A172 (cell line): ENCODE measurements around the gene MED25. TPM values are rescaled to one million over a fixed set of nuclear protein-coding genes. Genes with fewer than 3 reads are reported as not detected.

Experiments
- DNase-seq: peaks from one replicate; pipeline ENCODE4 v3.0.0-alpha.2; 2015; ENCODE audit warnings: low spot score
- total RNA-seq: library from RNA; depleted of rRNA; stranded (reverse); fragments of >200 nt; shearing (Covaris generic); gene quantifications from 2 replicates; pipeline ENCODE4 v1.2.3, GENCODE V29; 2014

Gene MED25
- total RNA-seq, 1 experiment from 2014 or later = 28.6 TPM

DNA sequence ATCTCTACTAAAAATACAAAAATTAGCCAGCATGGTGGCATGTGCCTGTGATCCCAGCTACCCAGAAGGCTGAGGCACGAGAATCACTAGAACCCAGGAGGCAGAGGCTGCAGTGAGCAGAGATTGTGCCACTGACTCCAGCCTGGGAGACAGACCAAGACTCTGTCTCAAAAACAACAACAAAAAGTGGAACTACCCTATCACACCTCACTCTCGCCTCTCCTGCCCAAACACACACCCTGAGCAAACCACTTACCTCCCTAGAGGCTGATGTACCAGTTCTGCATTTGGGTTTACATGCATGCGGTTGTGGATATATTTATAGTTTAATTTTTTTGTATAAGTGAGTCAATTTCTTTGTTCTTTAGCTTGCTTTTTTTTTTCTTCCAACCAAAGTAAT lies 25.2 kb downstream of the MED25 start:
- no peak for DNase-seq

DNA sequence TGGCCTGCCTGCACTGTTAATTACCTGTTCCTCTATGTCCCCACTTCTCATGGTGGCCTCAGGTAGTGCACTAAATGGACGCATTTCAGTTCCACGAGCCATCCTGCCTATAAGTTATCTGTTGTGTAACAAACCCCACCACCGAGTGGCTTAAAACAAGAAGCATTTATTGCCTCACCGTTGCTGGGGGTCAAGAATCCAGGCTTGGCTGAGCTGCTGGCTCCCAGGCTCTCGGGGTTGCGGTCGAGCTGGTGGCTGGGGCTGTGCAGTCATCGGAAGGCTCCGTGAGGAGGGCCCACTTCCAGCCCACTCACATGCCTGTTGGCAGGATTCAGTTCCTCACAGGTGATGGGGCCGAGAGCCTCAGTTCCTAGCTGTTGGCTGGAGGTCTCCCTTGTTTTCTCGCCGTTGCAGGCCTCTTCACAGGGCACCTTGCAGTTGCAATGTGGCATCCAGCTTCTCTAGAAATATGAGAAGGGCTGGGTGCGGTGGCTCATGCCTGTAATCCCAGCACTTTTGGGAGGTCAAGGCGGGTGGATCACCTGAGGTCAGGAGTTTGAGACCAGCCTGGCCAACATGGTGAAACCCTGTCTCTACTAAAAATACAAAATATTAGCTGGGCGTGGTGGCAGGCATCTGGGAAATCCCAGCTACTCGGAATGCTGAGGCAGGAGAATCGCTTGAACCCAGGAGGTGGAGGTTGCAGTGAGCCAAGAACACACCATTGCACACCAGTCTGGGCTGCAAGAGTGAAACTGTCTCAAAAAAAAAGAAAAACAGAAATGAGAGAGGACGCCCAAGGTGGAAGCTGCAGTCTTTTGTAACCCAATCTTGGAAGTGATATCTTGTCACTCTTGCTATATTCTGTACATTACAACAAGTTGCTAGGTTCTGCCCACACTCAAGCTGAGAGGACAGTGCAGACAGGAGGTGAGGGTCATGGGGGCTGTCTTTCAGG lies 26.3 kb downstream of the MED25 start:
- DNase-seq = no peak

DNA sequence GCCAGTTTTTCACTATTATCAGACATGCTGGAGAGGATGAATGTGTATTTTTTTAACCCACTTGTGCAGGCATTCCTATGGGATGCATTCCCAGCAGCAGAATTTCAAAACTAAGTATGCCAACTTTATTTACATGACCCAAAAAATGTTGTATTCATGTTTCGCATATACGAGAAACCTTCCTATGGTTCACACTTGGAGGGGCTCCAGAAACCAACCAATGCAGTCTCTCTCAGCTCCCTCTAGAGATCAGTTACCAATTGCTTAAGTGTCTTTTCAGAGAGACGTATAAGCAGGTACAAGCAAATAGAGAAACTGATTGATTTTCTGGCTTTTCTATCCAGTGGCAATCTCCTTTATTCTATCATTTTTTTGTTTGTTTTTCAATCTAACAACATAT lies 27.3 kb downstream of the MED25 start:
- DNase-seq = no peak

DNA sequence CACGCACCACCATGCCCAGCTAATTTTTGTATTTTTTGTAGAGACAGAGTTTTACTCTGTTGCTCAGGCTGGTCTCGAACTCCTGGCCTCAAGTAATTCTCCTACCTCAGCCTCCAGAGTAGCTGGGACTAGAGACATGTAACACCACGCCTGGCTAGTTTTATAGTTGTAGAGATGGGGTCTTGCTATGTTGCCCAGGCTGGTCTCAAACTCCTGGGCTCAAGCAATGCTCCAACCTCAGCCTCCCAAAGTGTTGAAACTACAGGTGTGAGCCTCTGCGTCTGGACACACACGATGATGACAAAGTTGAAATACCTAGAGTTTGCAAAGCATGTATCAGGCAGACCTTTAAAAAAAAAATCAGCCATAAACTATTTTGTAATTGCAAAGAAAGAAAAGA lies 28.3 kb downstream of the MED25 start:
- no peak for DNase-seq

DNA sequence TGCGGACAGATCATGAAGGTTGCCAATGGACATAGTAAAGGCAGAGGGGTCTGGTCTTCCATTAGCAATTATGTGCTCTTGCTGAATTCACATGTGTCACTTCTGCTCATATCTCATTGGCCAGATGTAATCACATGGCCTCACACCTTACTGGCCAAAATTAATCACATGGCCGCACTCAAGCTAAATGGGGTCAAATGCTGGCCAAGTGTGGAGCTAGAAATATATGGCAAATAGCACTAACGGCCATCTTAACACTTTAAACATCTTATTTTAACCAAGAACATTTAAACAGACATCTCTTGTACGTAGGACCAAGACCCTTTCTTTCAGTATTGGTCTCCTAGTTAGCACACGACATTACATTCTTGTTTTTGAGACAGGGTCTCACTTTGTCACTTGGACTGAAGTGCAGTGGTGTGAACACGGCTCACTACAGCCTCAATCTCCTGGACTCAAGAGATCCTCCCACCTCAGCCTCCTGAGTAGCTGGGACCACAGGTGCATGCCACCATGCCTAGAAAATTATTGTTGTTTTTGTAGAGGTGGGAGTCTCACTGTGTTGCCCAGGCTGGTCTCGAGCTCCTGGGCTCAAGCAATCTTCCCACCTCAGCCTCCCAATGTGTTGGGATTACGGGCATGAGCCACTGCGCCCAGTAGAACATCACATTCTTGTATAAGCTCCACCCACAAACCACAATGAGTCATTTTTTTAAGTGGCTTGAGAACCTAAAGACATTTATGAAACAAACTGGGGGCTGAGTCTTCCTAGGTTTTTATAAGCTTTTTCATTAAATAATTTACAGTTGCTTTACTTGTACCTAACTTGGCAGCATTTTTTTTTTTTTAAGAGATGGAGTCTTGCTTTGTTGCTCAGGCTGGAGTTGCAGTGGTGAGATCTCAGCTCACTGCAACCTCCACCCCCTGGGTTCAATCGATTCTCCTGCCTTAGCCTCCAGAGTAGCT lies 29.9 kb downstream of the MED25 start:
- DNase-seq = peak; percentile 94

DNA sequence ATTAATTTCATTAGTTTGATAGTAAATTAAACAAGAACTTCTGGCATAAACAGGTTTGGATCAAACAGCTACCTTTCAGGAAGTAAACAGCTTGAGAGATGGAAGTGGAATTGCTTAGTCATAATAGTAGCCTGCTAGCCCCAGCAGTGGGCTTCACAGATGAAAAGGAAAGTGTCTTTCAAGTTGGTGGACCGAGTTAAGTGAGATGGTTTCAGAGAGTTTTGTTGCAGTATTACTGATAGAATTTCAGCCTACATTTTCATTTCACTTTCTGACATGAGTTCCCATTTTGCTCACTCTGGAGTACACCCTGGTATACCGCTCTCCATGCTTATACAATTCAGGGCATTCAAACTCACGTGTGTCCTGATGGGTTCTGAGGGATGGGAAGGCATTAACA lies 30.8 kb downstream of the MED25 start:
- DNase-seq = no peak

DNA sequence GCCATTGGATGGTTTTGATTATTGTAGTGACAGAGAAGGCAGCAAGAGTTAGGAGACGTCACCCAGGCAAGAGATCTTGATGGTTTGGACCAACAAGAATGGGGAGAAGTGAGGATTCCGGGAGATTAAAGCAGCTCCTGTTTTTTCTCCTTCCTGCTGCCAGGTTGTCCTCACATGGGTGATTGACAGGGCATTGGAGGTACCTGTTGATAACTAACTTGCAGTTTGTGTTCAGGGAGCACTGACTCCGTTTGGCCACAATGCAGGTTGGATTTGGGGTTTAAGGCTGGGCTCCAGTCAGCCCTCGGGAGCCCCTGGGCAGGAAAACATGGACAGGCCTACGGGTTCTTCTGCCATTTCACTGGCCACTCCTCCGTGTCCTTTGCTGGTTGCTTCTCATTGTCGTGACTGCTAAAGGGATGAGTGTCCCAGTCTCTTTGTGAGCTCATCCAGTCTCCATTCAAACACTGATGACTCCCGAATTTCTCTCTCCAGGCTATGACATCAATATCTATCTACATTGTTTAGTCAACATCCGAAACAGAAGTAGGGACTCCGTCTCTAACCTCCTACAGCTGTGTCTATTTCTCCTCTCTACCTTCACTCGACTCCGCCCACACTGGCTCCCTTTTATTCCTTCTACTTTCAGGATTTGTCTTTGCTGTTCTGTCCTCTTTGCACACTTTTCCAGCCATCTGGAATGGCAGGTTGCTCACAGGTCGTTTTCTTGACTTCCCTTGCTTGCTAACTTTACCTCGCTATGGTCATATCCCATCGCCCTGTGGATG lies 31.5 kb downstream of the MED25 start:
- no peak for DNase-seq

DNA sequence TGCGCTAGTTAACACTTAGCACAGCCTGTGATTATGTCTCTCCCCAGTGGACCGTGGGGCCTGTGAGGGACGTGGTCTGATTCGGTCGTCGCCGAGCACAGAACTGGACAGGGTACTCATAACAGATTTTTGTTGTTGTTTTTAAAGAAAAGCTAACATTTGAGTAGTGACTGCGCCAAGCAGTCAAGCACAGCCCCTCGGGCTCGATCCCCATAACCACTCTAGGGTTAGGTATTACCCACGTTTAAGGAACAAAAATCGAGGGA lies 32.1 kb downstream of the MED25 start:
- DNase-seq = no peak

DNA sequence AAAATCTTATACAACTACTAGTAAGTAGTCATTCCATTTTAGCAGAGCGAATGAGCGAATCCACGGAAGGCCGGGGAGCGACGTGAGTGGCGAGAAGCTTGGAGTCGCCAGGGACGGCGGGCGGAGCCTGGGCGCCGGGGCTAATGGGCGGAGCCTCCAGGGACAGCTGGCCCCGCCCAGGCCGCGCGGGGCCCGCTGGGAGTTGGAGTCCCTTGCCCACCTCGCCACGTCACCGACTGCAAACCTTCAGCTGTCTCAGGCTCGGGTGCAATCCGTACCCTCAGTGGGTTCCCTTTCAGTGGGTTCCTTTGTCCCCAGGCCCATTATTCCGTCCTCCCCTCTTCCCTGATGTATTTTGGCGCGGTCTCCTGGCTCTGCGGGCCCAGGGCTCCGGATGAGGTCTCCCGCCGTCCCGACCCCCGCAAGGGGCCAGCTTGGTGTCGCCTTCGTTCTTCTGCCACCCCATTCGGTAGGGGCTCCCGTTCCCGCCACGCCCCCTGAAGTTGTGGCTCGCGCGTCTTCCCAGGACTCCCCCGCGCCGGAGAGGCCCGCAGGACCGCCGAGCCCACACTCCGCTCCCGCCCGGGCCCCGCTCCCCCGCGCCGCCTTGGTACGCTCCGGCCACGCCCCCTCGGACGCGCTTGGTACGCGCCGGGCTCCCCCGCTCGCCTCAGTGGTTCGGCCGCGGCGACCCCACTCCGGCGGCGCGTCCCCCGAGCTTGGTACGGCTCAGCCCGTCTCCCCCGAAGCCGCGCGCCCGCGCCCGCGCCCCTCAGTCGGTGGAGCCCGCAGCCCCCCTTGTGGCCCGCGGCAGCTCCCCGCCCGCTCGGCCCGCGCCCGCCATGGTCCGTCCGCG lies 32.6 kb downstream of the MED25 start, which contains the start of gene PTOV1:
Gene PTOV1, plus strand, starts transcription at position 673 of the 856 bp plus-strand sequence.
- DNase-seq = peak; percentile 86

DNA sequence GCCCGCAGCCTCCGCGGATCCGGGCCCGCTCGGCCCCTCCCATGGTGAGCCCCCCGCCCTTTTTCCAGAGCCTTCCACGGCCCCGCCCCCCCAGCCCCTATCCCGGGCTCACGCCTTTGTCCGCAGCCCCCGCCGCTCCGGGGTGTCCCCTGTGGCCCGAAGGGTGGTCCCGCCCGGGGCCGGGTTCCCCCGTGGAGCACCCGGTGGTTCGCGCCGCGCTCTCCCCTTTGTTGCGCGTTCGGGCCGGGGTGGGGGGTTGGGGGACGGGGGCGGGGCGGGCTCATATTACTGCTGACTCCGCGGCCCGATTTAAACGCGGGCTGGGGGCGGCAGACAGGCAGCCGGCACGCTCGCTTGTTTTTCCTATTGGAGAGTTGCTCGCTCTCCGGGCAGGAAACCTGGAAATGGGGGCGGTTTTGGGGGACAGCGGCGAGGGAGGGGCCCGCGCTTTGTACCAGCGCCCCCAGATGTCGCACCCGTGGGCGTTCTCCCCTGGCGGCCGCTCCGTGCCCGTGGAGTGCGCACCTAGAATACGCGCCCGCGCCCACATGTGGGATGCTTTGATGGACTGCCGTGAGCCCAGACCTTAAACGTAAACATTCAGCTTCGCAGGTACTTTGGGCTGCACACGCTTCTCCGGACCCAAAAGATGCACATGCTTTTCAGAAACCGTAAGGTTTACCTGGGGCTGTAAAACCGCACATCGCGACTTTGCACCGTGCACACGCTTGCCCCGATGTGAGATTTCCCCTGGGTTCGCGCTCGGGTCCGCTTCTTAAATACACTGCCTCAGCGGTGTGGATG lies 33.6 kb downstream of the MED25 start:
- DNase-seq = no peak

DNA sequence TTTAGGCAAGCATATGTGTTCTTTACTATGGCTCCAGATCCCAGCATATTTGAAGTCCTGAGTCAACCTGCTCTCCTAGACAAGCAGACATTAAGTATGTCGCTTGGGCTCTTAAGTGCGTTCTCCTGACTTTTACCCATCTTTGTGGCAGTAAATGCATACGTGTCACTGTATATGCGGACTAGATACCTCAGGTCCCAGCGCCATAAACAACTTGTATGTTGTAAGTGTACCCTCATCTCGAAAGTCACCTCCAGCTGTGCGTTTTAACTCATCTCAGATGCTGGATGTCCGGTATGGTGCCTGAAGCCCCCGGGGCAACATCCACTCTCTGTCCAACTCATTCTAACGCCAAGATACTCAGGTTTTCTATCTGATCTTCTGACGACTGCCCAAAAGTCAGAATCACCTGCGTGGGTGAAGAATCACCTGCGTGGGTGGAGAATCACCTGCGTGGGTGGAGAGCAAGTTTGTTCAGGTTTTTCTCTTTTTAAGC lies 34.6 kb downstream of the MED25 start:
- no peak for DNase-seq

DNA sequence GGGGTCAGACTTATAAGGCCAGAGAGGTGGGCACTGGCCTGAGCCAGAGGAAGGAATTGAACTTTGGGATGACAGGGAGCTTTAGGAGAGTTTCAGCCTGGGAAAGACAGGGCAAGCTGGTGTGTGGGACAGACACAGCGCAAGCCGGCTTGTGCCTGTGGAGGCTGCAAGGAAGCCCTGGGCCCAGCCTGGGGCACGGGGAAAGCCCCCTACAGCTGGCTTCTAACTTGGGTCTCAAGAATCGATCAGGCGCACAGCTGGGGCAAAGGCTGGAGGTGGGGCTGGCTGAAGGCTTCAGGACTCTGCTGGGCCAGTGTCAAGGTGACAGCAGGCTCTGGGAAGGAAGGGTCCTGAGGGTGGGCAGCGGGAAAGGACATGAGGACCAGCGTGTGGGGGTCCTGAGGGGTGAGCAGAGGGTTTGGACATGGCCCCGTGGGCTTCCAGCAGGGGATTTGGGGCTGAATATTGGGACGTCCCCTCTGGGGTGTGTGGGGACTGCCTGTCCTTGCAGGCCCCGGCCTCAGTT lies 35.8 kb downstream of the MED25 start:
- no peak for DNase-seq

DNA sequence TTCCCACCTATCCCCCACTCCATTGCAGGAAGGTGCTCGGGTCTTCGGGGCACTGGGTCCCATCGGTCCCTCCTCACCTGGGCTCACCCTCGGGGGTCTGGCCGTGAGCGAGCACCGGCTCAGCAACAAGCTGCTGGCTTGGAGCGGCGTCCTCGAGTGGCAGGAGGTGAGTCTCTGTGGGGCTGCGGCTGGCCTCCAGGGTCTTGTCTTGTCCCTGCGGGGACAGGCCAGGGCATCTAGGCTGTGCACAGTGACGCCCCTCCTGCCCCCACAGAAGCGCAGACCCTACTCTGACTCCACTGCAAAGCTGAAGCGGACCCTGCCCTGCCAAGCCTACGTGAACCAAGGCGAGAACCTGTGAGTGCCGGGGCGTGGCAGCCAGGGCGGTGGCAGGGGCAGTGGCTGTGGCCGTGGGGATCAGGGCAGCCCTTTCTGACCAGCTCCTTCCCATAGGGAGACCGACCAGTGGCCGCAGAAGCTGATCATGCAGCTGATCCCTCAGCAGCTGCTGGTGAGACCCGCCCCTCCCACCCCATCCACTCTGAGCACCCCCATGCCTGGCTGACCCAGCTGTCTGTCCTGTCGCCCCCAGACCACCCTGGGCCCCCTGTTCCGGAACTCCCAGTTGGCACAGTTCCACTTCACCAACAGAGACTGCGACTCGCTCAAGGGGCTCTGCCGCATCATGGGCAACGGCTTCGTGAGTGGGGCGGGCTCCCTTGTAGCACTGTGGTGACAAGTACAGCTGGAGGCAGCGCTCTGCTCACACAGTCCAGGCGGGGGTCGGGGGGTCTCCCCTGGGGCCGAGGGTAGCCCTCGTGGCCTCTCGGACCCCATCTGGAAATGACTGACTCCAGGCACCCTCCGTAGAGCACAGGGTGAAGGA lies 36.5 kb downstream of the MED25 start:
- no peak for DNase-seq

DNA sequence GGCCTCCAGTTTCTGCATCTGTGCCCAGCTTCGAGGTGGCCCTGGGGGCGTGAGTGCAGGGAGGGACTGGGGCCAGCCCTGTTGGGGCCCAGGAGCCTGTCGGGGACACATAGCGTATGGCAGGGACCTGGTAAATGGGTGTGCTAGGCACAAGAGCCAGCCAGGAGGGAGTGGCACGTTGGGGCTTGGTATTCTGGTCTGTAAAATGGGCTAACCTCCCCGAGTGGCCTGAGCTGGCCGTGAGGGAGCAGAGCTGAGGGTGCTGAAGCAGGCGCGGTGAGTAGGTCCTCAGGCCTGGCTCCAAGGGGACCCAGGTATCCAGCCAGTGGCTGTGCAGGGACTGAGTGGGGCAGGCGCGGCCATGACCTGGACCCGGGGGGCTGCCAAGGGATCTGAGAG lies 37.2 kb downstream of the MED25 start:
- DNase-seq = no peak

DNA sequence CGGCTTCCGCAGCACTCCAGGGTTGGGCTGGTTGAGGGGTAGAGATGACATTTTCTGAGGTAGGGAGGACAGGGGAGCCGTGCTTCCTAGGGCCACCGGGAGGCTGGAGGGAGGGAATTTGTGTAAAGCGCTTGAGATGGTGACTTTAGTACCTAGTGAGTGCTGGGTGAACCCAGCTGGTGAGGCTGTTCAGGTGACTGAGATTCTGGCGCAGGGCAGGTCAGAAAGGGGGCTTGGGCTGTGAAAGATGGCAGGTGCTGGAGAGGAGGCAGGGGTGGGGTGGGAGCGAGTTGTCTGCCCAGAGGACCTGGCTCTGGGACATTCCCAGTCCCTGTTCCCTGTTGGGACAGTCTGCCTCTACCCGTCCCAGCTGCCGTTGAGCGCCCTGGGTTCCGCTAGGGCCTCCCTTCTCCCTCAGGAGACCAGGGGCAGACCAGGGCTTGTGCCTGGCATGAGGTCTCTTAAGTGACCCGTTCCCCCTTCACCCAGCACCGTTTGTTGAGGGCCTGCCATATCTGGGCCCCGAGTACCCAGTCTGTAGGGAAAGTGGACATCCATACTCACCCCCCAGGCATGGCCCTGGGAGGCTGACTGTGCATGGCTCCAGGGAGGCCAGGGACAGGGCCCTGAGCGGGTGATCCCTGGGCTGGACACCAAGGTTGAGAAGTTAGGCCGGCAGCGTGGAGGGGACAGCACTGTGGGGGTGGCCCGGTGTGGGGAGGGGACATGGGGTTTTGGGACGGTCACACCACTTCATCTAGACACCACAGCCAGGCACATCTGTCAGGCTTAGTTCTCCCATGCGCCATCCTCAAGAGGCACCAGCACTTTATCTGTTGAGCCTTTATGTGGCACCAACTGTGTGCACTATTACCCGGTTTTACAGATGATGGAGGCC lies 37.8 kb downstream of the MED25 start:
- DNase-seq = no peak

DNA sequence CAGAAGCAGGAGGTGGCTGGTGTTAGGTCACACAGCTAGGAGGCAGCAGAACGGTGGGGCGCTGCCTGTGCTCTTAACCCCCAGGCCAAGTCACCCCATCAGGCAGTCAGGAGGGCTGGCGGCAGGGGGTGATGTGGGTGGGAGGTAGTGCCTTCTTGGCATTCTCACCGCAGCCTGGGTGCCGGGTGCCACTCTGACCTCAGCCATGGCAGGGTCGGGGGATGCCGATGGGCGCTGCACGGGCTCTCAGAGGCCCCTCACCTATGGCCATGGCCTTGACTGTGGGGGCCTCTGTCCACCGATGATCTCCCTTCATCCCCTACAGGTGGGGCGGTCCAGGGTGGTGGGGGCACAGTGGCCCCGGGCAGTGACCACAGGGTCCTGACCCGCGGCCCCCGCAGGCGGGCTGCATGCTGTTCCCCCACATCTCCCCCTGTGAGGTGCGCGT lies 38.5 kb downstream of the MED25 start:
- DNase-seq = no peak

DNA sequence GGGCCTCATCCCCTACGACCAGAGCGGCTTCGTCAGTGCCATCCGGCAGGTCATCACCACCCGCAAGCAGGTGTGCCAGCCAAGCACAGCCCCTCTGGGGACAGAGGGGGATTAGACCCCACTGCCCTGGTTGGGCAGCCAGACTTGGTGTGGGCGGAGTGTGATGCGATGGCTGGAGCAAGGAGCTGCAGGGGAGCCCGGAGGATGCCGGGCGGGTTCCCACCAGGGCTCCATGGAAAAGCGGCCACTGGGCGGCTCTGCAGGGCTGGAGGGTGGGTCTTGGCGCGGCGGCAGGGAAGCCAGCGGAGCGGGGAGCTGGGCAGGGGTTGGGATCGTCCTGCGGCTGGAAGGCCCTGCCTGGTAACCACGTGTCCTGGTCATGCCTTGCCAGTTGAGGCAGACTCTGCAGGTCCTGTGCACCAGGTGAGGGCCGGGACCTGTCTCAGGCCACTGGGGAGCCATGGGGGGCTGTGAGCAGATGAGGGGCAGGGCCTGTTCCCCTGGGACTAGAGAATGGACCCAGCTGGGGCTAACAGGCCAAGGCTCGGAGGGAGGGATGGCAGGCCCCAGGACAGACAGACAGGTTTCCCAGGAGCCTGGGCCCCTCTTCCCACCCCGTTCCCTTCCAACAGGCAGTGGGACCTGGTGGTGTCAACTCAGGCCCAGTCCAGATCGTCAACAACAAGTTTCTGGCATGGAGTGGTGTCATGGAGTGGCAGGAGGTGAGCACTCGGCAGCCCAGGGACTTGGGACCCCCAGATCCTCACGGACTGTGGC lies 39.2 kb downstream of the MED25 start:
- no peak for DNase-seq
